GM04504 (cell line): Measurements from ENCODE around the gene PRSS48.
"Not testable (repeated sequence)": the region's sequence is repeated elsewhere in the genome, so short reads cannot be mapped to it uniquely, and the experiment has no call there.

ENCODE experiments used
- DNase-seq: peaks from one replicate; pipeline ENCODE4 v3.0.0-alpha.2; 2012; ENCODE audit warnings: low read depth

Gene PRSS48

GRCh38 chr4:151263455-151263854 is 13.5 kb upstream of the PRSS48 start:
- DNase-seq, result no peak

GRCh38 chr4:151266497-151266896 is 10.5 kb upstream of the PRSS48 start:
- DNase-seq, result no peak

DNA sequence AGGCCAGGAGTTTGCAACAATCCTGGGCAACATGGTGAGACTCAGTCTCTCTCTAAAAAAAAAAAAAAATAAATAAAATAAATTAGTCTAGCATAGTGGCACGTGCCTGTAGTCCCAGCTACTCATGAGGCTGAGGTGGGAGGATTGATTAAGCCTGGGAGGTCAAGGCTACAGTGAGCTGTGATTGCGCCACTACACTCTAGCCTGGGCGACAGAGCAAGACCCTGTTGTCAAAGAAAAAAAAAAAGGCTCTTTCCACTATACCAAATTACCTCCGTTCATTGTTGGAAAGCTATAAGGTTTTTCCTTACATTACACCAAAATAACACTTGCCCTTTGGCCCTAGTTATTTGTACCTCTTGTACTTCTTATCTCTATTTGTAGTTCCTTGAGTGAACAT is 9.9 kb upstream of the PRSS48 start:
- DNase-seq, result no peak

GRCh38 chr4:151267822-151268535 is 9.0 kb upstream of the PRSS48 start:
- no peak for DNase-seq

DNA sequence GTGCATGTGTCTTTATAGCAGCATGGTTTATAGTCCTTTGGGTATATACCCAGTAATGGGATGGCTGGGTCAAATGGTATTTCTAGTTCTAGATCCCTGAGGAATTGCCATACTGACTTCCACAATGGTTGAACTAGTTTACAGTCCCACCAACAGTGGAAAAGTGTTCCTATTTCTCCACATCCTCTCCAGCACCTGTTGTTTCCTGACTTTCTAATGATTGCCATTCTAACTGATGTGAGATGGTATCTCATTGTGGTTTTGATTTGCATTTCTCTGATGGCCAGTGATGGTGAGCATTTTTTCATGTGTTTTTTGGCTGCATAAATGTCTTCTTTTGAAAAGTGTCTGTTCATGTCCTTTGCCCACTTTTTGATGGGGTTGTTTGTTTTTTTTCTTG is 8.1 kb upstream of the PRSS48 start:
- DNase-seq, result not testable (repeated sequence)

DNA sequence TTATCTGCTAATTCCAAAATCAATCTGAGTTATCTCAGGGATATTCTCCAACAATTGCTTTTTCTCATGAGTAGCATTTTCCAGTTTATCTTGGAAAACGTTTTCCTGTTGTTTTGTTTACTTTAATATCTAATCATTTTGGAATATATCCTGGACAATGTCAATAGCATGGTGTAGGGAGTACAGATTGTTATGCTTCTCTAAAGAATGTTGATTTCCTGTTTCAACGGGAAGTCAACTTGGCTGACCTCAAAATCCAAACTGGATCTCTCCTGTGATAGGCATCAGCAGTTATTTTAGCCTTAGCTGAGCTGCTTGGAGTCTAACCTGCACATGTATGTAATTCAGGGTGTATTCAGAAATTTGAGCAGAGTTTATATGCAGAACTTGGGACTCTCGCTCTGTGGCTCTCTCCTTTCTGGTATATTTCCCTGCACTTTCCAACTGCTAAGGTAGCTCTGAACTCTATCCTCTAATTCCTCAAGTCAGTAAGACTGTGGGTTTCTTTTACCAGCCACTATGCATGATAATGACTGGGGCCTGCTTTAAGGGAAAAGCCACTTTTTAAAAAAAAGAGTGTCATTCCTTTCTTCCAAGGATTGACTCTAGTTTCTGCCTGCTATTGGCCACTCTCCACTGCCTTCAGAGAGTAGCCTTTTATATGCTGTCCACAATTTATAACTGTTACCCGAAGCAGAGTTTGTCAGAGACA is 7.7 kb downstream of the PRSS48 start:
- no peak for DNase-seq

DNA sequence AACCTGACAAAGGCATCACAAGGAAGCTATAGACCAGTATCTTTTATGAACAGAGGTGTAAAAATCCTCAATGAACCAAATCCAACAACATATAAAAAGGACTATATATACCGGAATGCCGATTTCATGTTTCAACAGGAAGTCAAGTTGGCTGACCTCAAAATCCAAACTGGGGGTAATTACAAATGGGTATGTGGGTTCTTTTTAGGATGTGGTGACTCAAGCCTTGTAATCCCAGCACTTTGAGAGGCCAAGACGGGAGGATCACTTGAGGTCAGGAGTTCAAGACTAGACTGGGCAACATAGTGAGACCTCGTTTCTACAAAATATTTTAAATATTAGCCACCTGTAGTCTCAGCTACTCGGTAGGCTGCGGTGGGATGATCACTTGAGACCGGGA is 10.4 kb downstream of the PRSS48 start:
- DNase-seq, result no peak

GRCh38 chr4:151291485-151291884 is 14.5 kb downstream of the PRSS48 start:
- DNase-seq, result no peak

GRCh38 chr4:151292038-151292437 is 15.1 kb downstream of the PRSS48 start:
- no peak for DNase-seq

DNA sequence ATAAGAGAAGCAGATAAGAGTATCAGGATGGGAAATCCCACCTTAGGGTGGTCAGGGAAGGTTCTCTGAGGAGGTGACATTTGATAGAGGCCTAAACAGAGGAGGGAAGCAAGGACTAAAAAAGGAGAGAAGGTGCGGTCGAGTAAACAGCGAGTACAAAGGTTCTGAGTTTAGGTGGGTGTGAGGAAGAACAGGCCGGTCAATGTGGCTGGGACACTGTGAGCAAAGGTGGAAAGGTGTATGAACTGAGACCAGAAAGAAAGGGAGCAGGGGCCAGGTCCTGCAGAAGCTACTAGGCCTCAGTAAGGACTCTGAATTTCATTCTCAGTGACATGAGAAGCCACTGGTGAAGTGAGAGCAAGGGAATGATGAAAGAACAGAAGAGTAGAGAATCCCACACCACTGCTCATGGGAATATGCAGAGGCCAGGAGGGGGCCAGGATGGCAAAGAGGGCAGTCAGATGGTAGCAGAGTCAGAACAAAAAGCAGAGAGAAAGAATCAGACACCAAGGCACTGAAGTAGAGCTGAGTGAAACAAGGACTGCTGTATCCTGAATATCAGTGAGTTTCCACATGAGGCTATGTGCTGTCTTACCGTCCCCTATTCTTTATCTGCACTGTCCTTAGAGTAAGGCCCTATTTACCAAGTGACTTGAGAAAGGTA is 18.0 kb downstream of the PRSS48 start:
- DNase-seq, result no peak

DNA sequence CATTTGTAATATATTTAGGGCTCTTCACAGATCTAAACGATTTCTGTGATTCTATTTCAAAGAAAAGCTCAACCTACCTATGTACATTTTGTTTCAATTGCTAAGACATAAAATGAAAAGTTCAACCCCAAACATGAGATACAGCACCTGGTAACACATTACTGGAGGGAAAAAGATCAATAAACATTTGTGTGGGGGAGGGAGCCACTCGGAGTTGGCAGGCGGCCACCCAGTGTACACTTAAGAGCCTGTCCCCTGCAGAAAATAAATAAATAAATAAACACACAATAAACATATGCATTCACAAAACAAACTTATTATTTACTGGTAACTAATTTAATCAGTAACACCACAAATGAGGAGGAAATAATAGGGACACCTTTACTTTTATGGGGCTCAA is 19.3 kb downstream of the PRSS48 start:
- DNase-seq, result no peak

- DNase-seq, result no peak
Measured at GRCh38 chr4:151297170-151297569, 20.2 kb downstream of the PRSS48 start.

GRCh38 chr4:151302432-151302831 is 25.5 kb downstream of the PRSS48 start:
- no peak for DNase-seq

DNA sequence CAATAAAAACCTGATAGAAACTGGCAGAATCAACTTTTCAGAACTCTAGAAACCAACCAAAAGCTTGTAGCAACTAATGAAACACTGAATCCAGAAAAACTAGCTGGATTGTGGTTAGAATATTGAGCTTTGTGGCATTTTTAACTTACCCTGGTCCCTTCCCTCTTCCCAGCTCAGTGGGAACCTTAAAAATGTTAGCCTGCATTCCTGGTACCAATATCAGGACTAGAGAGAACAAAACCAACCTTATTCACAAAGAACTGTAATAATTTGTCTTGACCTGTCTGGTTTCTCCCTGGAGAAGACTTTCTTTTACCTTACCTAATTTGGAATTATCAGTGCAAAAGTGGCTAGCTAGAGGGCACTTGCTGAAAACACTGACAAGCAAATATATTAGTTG is 27.3 kb downstream of the PRSS48 start:
- no peak for DNase-seq

DNA sequence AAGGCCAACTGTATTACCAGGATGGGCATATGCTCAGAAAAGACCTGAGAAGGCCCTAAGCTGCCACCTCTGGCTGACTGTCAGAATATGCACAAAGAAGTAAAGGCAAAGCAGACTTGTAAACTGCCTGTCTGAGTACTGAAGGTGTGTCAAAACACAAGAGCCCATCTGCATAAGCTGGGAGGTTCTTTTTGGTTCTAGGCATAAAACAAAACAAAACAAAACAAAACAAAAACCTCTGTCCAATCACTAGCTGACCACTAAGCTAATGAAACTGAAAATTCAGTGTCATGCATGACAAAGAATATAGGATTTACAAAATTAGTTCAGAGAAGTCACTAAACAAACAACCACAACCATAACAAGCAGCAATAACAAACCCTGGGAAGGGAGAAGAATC is 27.8 kb downstream of the PRSS48 start:
- DNase-seq, result no peak

DNA sequence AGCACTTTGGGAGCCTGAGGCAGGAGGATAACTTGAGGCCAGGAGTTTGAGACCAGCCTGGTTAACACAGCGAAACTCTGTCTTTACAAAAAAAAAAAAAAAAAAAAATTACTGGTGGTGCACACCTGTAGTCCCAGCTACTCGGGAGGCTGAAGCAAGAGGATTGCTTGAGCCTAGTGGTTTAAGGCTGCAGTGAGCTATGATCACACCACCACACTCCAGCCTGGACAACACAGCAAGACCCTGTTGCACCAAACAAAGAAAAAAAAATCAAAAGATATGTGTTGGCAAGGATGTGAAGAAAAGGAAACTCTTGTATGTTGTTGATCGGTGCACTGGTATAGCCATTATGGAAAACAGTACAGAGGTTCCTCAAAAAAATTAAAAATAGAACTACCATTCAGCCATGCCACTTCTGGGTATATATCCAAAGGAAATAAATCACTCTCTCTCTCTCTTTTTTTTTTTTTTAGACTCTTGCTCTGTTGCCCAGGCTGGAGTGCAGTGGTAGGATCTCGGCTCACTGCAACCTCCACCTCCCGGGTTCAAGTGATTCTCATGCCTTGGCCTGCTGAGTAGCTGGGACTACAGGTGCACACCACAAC is 33.3 kb downstream of the PRSS48 start:
- DNase-seq, result no peak

DNA sequence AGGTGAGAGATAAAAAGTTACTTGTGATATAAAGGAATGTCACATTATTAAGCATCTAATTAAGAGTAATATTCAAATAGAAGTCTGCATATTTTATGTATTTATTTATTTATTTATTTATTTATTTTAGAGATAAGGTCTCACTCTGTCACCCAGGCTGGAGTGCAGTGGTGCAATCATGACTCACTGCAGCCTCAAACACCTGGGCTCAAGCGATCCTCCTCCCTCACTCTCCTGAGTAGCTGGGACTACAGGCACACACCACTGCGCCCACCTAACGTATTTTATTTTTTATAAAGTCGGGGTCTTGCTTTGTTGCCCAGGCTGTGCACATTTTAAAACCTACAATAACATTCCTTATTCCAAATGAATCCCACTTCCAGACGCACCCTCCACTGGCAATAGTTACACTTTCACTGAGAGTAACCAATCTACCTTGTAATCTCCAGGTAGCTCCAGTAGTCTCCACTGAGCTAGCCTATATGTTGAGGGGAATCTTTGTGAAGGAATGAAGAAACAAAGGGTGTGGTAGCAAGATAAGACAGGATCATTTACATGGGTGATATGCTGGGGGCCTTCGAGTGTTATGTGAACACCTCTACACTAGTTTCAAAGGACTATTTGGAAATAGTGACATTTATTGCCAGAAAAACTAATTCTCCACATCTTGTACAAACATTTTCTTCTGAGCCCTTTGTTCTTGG is 36.5 kb downstream of the PRSS48 start:
- DNase-seq, result no peak

DNA sequence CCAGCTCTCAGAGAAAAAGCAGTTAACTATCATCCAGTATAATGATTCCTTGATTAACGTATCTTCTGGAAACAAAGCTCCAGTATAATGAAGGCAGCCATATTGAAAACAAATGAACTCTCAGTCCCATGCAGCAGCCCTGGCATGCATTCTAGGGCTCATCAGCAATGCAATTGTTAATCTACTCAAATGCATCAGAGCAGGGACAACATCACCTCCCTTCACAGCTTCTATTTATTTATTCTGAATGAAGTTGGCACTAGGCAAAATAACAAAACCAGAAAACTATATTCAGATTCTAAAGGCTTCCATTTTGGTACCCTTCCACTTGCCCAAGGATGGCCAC is 37.0 kb downstream of the PRSS48 start:
- DNase-seq, result no peak

DNA sequence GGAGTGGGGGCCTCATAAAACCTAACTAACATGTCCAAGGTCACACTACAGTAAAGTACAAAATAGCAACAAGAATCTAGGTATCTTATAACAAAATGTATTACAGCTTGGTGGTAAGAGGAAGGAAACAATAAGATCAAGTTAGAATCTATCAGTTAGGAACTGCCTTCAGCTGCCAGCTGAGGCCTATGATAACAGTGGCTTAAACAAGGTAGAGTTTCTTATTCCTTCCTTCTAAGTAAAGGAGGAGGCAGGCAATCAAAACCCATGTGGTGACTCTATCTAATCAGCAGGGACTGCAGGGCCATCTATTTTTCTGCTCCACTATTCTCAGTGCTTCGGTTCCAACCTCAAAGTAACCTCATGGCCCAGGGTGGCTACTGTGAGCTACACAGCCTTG is 37.5 kb downstream of the PRSS48 start:
- no peak for DNase-seq

- DNase-seq, result no peak
Measured at GRCh38 chr4:151315212-151315886, 38.4 kb downstream of the PRSS48 start.

DNA sequence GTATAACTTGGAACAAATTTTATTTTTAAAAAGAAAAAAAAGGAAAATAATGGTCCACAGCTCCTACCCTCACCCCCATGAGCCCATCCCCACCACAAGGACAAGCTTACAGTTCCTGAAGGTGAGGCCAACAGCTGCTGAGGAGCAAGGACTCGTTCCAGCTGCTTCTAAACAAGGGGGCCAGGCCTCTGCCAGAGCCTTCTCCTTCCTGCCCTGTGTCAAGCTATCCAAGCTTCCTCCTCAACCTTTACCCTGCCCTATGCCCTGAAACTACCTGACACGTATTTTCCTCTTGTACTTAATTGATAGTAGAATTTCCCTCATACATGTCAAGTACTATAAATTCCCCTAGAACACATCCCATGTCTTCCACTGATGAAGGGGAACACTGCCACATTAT is 39.7 kb downstream of the PRSS48 start:
- DNase-seq, result no peak
